H1 (cell line): ENCODE results near the gene FAM193B.

Experiments
- ATF2 ChIP-seq: IDR thresholded peaks from 2 replicates; pipeline ENCODE4 v1.6.1; 2012; ENCODE audit warnings: low read length, inconsistent platforms
- YY1 ChIP-seq: IDR thresholded peaks from 2 replicates; pipeline ENCODE4 v1.6.1; 2011; ENCODE audit warnings: low read depth, mild to moderate bottlenecking, low read length

GRCh38 chr5:177479774-177480173 is 74.6 kb downstream of the FAM193B start:
- TF ChIP-seq ATF2 (no peak), YY1 (no peak)
